ENCODE measurements around the gene CLDN5.

Gene CLDN5

GRCh38 chr22:19554834-19555404 lies 30.7 kb upstream of the CLDN5 start:
- TF ChIP-seq TAF1 (IDR thresholded peaks at IDR 0.05; ENCODE audit: borderline replicate concordance, insufficient read depth, low read length) (no peak), POLR2AphosphoS5 (IDR thresholded peaks at IDR 0.05; ENCODE audit: low read depth, low read length) (no peak), FOXP2 (optimal IDR thresholded peaks at IDR 0.05; ENCODE audit: borderline replicate concordance, extremely low read depth, extremely low read length, insufficient read depth) (no peak), SIN3A (IDR thresholded peaks at IDR 0.05; ENCODE audit: borderline replicate concordance, insufficient read depth, low read length) (no peak)
- TF ChIP-seq, protein P1, sequence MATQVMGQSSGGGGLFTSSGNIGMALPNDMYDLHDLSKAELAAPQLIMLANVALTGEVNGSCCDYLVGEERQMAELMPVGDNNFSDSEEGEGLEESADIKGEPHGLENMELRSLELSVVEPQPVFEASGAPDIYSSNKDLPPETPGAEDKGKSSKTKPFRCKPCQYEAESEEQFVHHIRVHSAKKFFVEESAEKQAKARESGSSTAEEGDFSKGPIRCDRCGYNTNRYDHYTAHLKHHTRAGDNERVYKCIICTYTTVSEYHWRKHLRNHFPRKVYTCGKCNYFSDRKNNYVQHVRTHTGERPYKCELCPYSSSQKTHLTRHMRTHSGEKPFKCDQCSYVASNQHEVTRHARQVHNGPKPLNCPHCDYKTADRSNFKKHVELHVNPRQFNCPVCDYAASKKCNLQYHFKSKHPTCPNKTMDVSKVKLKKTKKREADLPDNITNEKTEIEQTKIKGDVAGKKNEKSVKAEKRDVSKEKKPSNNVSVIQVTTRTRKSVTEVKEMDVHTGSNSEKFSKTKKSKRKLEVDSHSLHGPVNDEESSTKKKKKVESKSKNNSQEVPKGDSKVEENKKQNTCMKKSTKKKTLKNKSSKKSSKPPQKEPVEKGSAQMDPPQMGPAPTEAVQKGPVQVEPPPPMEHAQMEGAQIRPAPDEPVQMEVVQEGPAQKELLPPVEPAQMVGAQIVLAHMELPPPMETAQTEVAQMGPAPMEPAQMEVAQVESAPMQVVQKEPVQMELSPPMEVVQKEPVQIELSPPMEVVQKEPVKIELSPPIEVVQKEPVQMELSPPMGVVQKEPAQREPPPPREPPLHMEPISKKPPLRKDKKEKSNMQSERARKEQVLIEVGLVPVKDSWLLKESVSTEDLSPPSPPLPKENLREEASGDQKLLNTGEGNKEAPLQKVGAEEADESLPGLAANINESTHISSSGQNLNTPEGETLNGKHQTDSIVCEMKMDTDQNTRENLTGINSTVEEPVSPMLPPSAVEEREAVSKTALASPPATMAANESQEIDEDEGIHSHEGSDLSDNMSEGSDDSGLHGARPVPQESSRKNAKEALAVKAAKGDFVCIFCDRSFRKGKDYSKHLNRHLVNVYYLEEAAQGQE (IDR thresholded peaks at IDR 0.05; ENCODE audit: insufficient read depth in 1 of 2, low read depth in 2 of 2, low read length in 2 of 2) = no peak

- TF ChIP-seq FOXP2 (optimal IDR thresholded peaks at IDR 0.05; ENCODE audit: borderline replicate concordance, extremely low read depth, extremely low read length, insufficient read depth) (no peak), SIN3A (IDR thresholded peaks at IDR 0.05; ENCODE audit: borderline replicate concordance, insufficient read depth, low read length) (no peak)
These were observed 29.0 kb upstream of the CLDN5 start for GRCh38 chr22:19553201-19553600.

DNA sequence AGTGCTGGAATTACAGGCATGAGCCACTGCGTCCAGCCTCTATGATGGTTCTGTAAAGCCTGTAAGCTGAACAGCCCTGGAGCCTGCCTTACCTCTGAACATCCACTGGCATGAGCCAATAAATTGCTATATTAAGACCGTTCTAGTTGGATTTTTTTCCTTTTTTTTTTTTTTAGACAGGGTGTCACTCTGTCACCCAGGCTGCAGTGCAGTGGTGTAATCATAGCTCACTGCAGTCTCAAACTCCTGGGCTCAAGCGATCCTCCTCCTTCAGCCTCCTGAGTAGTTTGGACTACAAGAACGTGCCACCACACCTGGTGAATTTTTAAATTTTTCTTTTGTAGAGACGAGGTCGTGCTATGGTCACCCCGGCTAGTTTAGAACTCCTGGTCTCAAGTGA lies 26.2 kb upstream of the CLDN5 start:
- TF ChIP-seq SIN3A (IDR thresholded peaks at IDR 0.05; ENCODE audit: borderline replicate concordance, insufficient read depth, low read length) (no peak), POLR2AphosphoS5 (IDR thresholded peaks at IDR 0.05; ENCODE audit: low read depth, low read length) (no peak), TAF1 (IDR thresholded peaks at IDR 0.05; ENCODE audit: borderline replicate concordance, insufficient read depth, low read length) (no peak)
- TF ChIP-seq, protein P1 (IDR thresholded peaks at IDR 0.05; ENCODE audit: insufficient read depth in 1 of 2, low read depth in 2 of 2, low read length in 2 of 2) = no peak

DNA sequence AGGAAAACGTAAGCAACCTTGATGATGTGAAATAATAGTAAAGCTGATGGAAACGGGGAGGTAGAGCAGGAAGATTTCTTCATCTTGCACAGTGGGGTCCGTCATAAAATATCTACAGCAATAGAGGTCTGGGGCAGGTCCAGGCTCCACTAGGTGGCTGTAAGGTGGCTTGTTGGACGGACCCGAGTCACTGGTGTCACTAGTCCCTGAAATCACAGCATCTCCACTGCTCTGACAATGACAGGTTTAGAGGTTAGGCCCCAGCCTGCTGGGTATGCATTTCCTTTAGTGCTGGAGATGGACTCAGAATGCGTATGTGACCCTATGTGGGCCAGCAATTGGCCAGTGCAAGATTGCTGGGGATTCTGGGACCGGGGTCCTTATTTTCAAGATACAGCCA lies 25.2 kb upstream of the CLDN5 start:
- TF ChIP-seq SIN3A (IDR thresholded peaks at IDR 0.05; ENCODE audit: borderline replicate concordance, insufficient read depth, low read length) (no peak), TAF1 (IDR thresholded peaks at IDR 0.05; ENCODE audit: borderline replicate concordance, insufficient read depth, low read length) (no peak), POLR2AphosphoS5 (IDR thresholded peaks at IDR 0.05; ENCODE audit: low read depth, low read length) (no peak), FOXP2 (optimal IDR thresholded peaks at IDR 0.05; ENCODE audit: borderline replicate concordance, extremely low read depth, extremely low read length, insufficient read depth) (no peak)
- TF ChIP-seq, protein P1 (IDR thresholded peaks at IDR 0.05; ENCODE audit: insufficient read depth in 1 of 2, low read depth in 2 of 2, low read length in 2 of 2) = no peak

GRCh38 chr22:19548964-19549363 lies 24.8 kb upstream of the CLDN5 start:
- no peak for TF ChIP-seq FOXP2 (optimal IDR thresholded peaks at IDR 0.05; ENCODE audit: borderline replicate concordance, extremely low read depth, extremely low read length, insufficient read depth)
- no peak for TF ChIP-seq TAF1 (IDR thresholded peaks at IDR 0.05; ENCODE audit: borderline replicate concordance, insufficient read depth, low read length)
- TF ChIP-seq POLR2AphosphoS5 (IDR thresholded peaks at IDR 0.05; ENCODE audit: low read depth, low read length) = no peak
- TF ChIP-seq, protein P1 (IDR thresholded peaks at IDR 0.05; ENCODE audit: insufficient read depth in 1 of 2, low read depth in 2 of 2, low read length in 2 of 2) = no peak
- TF ChIP-seq SIN3A (IDR thresholded peaks at IDR 0.05; ENCODE audit: borderline replicate concordance, insufficient read depth, low read length) = no peak
